Thyroid gland (tissue), 4 donors: ENCODE measurements around the gene CS. TPM values are rescaled to one million over a fixed set of nuclear protein-coding genes. Genes with fewer than 3 reads are reported as not detected.

Source experiments
- DNase-seq, 2 donors: peaks; one replicate each; pipeline ENCODE4 v3.0.0-alpha.2; 2019
- H3K27ac ChIP-seq, 3 donors: fragments of 200-600 bp; sonication (generic); 1 replicate in 2 of 3; 2 replicates in 1 of 3; pipeline ENCODE4 v1.5.1; 2016 to 2019; ENCODE audit warnings: mild to moderate bottlenecking in 1 of 3, moderate library complexity in 1 of 3
- H3K27me3 ChIP-seq: fragments of 200-600 bp; sonication (generic); one replicate; pipeline ENCODE4 v1.5.1; 2019
- H3K36me3 ChIP-seq, 2 donors: fragments of 200-600 bp; sonication (generic); one replicate each; pipeline ENCODE4 v1.5.1; 2016 to 2019
- H3K4me1 ChIP-seq, 2 donors: fragments of 200-600 bp; sonication (generic); one replicate each; pipeline ENCODE4 v1.5.1; 2017 to 2019
- H3K4me3 ChIP-seq, 3 donors: fragments of 200-600 bp; sonication (generic); replicated peaks in 1 of 3; 1 replicate in 2 of 3; 2 replicates in 1 of 3; pipeline ENCODE4 v1.5.1; 2016; ENCODE audit warnings: mild to moderate bottlenecking in 1 of 3
- H3K9me3 ChIP-seq: fragments of 200-600 bp; sonication (generic); one replicate; pipeline ENCODE4 v1.5.1; 2017
- CTCF ChIP-seq, 6 experiments: fragments of 200-600 bp in 3 of 6; fragments of 450-650 bp in 3 of 6; sonication (generic) in 3 of 6; IDR thresholded peaks; one replicate each; pipeline ENCODE4 v1.5.1; 2016 to 2019; ENCODE audit warnings: antibody characterized with exemption in 6 of 6, mild to moderate bottlenecking in 2 of 6, inconsistent platforms in 1 of 6, moderate library complexity in 1 of 6
- POLR2A ChIP-seq, 2 donors: fragments of 450-650 bp; IDR thresholded peaks; one replicate each; pipeline ENCODE4 v1.6.1; 2017; ENCODE audit warnings: antibody characterized with exemption in 2 of 2, mild to moderate bottlenecking in 2 of 2, moderate library complexity in 1 of 2
- WGBS, 2 donors: methylation state at CpG; one replicate each; pipeline ENCODE4 v1.1.5; 2017; 5-methylcytosine and 5-hydroxymethylcytosine counted together
- intact Hi-C: fragments of 100-400 bp; cut with DNase I; formaldehyde crosslinking; loops from one replicate; pipeline ENCODE4 v1.15.1; 2023
- total RNA-seq, 4 donors: library from RNA; depleted of rRNA; stranded (reverse); fragments of >200 nt; gene quantifications; one replicate each; pipeline ENCODE4 v1.2.3, GENCODE V29; 2016

The CS gene
- total RNA-seq, 4 donors from 2014 or later: 110 to 190 (median 118) TPM

GRCh38 chr12:56261503-56262232 is 38.5 kb downstream of the CS start:
- no peak overlapping the region for H3K4me3 ChIP-seq
- no peaks in the 10 kb centered on the region for H3K9me3 ChIP-seq
- 89 to 93% methylated on average over 5 of the region's 5 CpGs for WGBS, 2 donors
- peaks cover 18 to 19% of the 10 kb centered on the region in 2 donors for H3K4me1 ChIP-seq
- intact Hi-C loops: no loop called here
- no peak for DNase-seq
- H3K36me3 ChIP-seq: no peaks in the 10 kb centered on the region
- TF ChIP-seq CTCF (IDR thresholded peaks at IDR 0.05): no peak
- no peak for TF ChIP-seq POLR2A (IDR thresholded peaks at IDR 0.05)
- no peak overlapping the region for H3K27ac ChIP-seq
- H3K27me3 ChIP-seq: no peaks in the 10 kb centered on the region

GRCh38 chr12:56260921-56261320 is 39.2 kb downstream of the CS start:
- Histone ChIP-seq H3K36me3 (peaks cover under 1 to 3% of the 10 kb centered on the region in 2 donors), H3K4me1 (peaks cover 11 to 20% of the 10 kb centered on the region in 2 donors), H3K27me3 (no peaks in the 10 kb centered on the region), H3K4me3 (no peak overlapping the region), H3K9me3 (no peaks in the 10 kb centered on the region), H3K27ac (no peak overlapping the region)
- DNase-seq: no peak
- 83 to 85% methylated on average over 3 of the region's 3 CpGs for WGBS, 2 donors
- TF ChIP-seq POLR2A (IDR thresholded peaks at IDR 0.05) (no peak), CTCF (IDR thresholded peaks at IDR 0.05) (no peak)
- intact Hi-C loops: no loop called here

- 93 to 95% methylated on average over 8 of the region's 8 CpGs for WGBS, 2 donors
- Histone ChIP-seq H3K27ac (no peak overlapping the region), H3K36me3 (peaks cover 6 to 7% of the 10 kb centered on the region in 2 donors), H3K9me3 (no peaks in the 10 kb centered on the region), H3K4me1 (peaks cover 10 to 20% of the 10 kb centered on the region in 2 donors), H3K4me3 (no peak overlapping the region), H3K27me3 (no peaks in the 10 kb centered on the region)
- no peak for TF ChIP-seq POLR2A (IDR thresholded peaks at IDR 0.05)
- no peak for TF ChIP-seq CTCF (IDR thresholded peaks at IDR 0.05)
- DNase-seq: no peak
- intact Hi-C loops: no loop called here
These were observed 39.8 kb downstream of the CS start for GRCh38 chr12:56260380-56260779.

- no peak for DNase-seq
- Histone ChIP-seq H3K27ac (peak overlapping the region; percentile 77 to 86 (median 83)), H3K36me3 (peaks cover 19 to 21% of the 10 kb centered on the region in 2 donors), H3K4me3 (peak overlapping the region; percentile 67 to 92 (median 78)), H3K4me1 (peaks cover 10 to 20% of the 10 kb centered on the region in 2 donors), H3K27me3 (no peaks in the 10 kb centered on the region), H3K9me3 (no peaks in the 10 kb centered on the region)
- TF ChIP-seq POLR2A (IDR thresholded peaks at IDR 0.05) (no peak), CTCF (IDR thresholded peaks at IDR 0.05) (no peak)
- intact Hi-C loops: no loop called here
- 14 to 17% methylated on average over 9 of the region's 9 CpGs for WGBS, 2 donors
These were observed 41.3 kb downstream of the CS start for GRCh38 chr12:56258820-56259183.

- peak within 1 kb of the TSS; percentile 67 to 92 (median 78) for H3K4me3 ChIP-seq
- peaks cover 24 to 26% of the 10 kb centered on the region in 2 donors for H3K36me3 ChIP-seq
- H3K27ac ChIP-seq: peak within 1 kb of the TSS; percentile 77 to 86 (median 83)
- WGBS, 2 donors: 0 to 2% methylated on average over 13 to 15 of the region's 78 CpGs
- H3K4me1 ChIP-seq: peaks cover 10 to 20% of the 10 kb centered on the region in 2 donors
- peak in 1 of 2 donors; percentile 65 for TF ChIP-seq POLR2A (IDR thresholded peaks at IDR 0.05)
- peak in 4 of 6 experiments; percentile 50 to 94 (median 86) for TF ChIP-seq CTCF (IDR thresholded peaks at IDR 0.05)
- DNase-seq: peak; percentile 73 to 75
- intact Hi-C loops: no loop called here
- H3K27me3 ChIP-seq: no peaks in the 10 kb centered on the region
- H3K9me3 ChIP-seq: no peaks in the 10 kb centered on the region
These were observed 41.9 kb downstream of the CS start, which contains the start of gene ANKRD52 for GRCh38 chr12:56258068-56258819. Gene ANKRD52, minus strand, starts transcription at chr12:56258384. Its CDS starts 115 bp downstream, at chr12:56258269.
